SK-N-SH (cell line): ENCODE data around the gene P2RY8.

ENCODE experiments used
- CTCF ChIP-seq: fragments of 200-600 bp; sonication (generic); IDR thresholded peaks from 2 replicates; pipeline ENCODE4 v1.6.1; 2017; ENCODE audit warnings: antibody characterized with exemption, mild to moderate bottlenecking, moderate library complexity
- JUND ChIP-seq: IDR thresholded peaks from 2 replicates; pipeline ENCODE4 v1.4.0; 2012
- POLR2AphosphoS5 ChIP-seq: IDR thresholded peaks from 2 replicates; pipeline ENCODE4 v1.6.1; 2012; ENCODE audit warnings: low read depth, low read length
- RCOR1 ChIP-seq: fragments of 150-350 bp; IDR thresholded peaks from 2 replicates; pipeline ENCODE4 v1.6.1; 2017; ENCODE audit warnings: antibody characterized with exemption, low read length

DNA sequence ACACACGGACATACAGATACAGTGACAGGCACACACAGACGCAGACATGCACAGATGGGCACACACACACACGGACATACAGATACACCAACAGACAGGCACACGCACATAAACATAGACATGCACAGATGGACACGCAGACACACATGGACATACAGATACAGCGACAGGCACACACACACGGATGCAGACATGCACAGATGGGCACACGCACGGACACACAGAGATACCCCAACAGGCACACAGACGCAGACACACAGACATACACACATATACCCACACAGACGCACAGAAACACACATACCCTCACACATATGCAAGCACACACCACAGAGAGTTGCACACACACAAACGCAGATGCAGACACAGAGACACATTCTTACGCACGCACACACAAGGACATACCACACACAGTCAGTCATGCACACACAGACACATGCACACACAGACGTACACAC lies 120.6 kb downstream of the P2RY8 start:
- no peak for TF ChIP-seq JUND
- no peak for TF ChIP-seq POLR2AphosphoS5
- TF ChIP-seq CTCF = no peak
- TF ChIP-seq RCOR1 = no peak
